ENCODE measurements around the gene RNF11. TPM values are rescaled to one million over a fixed set of nuclear protein-coding genes. Genes with fewer than 3 reads are reported as not detected.
A peak's percentile ranks its signal among the peaks of the same experiment; 100 is the strongest.

The RNF11 gene
- total RNA-seq, 1 experiment from 2014 or later = 67.5 TPM

- CTCF ChIA-PET = interaction anchor here (0.5 kb wide), 1 partner anchor 488 kb away, joined by 3 read pairs; no protein-coding TSS in a partner anchor
- H3K4me3 ChIP-seq (ENCODE audit: low read depth, low read length, poor library complexity, severe bottlenecking) = no peak overlapping the region
- peaks cover 38% of the 10 kb centered on the region for H3K4me1 ChIP-seq (ENCODE audit: insufficient read depth, low read length, poor library complexity, severe bottlenecking)
- no peak for DNase-seq (ENCODE audit: low spot score)
- no peak for TF ChIP-seq CTCF (conservative IDR thresholded peaks at IDR 0.05; ENCODE audit: low read depth, low read length)
- no peak for TF ChIP-seq EZH2 (IDR thresholded peaks at IDR 0.05; ENCODE audit: borderline replicate concordance, low read depth, low read length, poor library complexity, severe bottlenecking)
- no TSS peak for BruUV-seq (replicated peaks)
- POLR2A ChIA-PET (ENCODE audit: low non-redundant PET) = no interaction called here
- no peaks in the 10 kb centered on the region for H3K27me3 ChIP-seq (replicated peaks; ENCODE audit: insufficient read depth, low read depth, low read length, poor library complexity)
- no peaks in the 10 kb centered on the region for H3K36me3 ChIP-seq (ENCODE audit: insufficient read depth, low read length, poor library complexity, severe bottlenecking)
- no peak overlapping the region for H3K27ac ChIP-seq (ENCODE audit: low read depth, low read length, poor library complexity, severe bottlenecking)
- H3K9me3 ChIP-seq (ENCODE audit: low read depth, low read length, poor library complexity, severe bottlenecking) = no peaks in the 10 kb centered on the region
- intact Hi-C loops (cut with micrococcal nuclease; ENCODE audit: unreplicated experiment) = no loop called here
Measured at GRCh38 chr1:51263147-51263877, 27.2 kb downstream of the RNF11 start.

- ChIA-PET CTCF (interaction anchor here (0.6 to 0.7 kb wide), 2 partner anchors 9 to 116 kb away, joined by 3 to 14 read pairs; no protein-coding TSS in a partner anchor), POLR2A (ENCODE audit: low non-redundant PET) (no interaction called here)
- no peak for TF ChIP-seq CTCF (conservative IDR thresholded peaks at IDR 0.05; ENCODE audit: low read depth, low read length)
- TF ChIP-seq EZH2 (IDR thresholded peaks at IDR 0.05; ENCODE audit: borderline replicate concordance, low read depth, low read length, poor library complexity, severe bottlenecking) = no peak
- Histone ChIP-seq H3K27ac (ENCODE audit: low read depth, low read length, poor library complexity, severe bottlenecking) (no peak overlapping the region), H3K4me1 (ENCODE audit: insufficient read depth, low read length, poor library complexity, severe bottlenecking) (peaks cover 27% of the 10 kb centered on the region), H3K36me3 (ENCODE audit: insufficient read depth, low read length, poor library complexity, severe bottlenecking) (no peaks in the 10 kb centered on the region), H3K9me3 (ENCODE audit: low read depth, low read length, poor library complexity, severe bottlenecking) (no peaks in the 10 kb centered on the region), H3K27me3 (replicated peaks; ENCODE audit: insufficient read depth, low read depth, low read length, poor library complexity) (no peaks in the 10 kb centered on the region), H3K4me3 (ENCODE audit: low read depth, low read length, poor library complexity, severe bottlenecking) (no peak overlapping the region)
- intact Hi-C loops (cut with micrococcal nuclease; ENCODE audit: unreplicated experiment) = no loop called here
- BruUV-seq (replicated peaks) = no TSS peak
- DNase-seq (ENCODE audit: low spot score) = peak; percentile 62
Measured at GRCh38 chr1:51264451-51264850, 28.4 kb downstream of the RNF11 start.

- CTCF ChIA-PET = no interaction called here
Measured at GRCh38 chr1:51265618-51266017, 29.5 kb downstream of the RNF11 start.

More at GRCh38 chr1:51265618-51266017, 29.5 kb downstream of the RNF11 start:
- intact Hi-C loops (cut with micrococcal nuclease; ENCODE audit: unreplicated experiment) = no loop called here
- Histone ChIP-seq H3K9me3 (ENCODE audit: low read depth, low read length, poor library complexity, severe bottlenecking) (no peaks in the 10 kb centered on the region), H3K4me1 (ENCODE audit: insufficient read depth, low read length, poor library complexity, severe bottlenecking) (peaks cover 26% of the 10 kb centered on the region), H3K36me3 (ENCODE audit: insufficient read depth, low read length, poor library complexity, severe bottlenecking) (no peaks in the 10 kb centered on the region), H3K27me3 (replicated peaks; ENCODE audit: insufficient read depth, low read depth, low read length, poor library complexity) (no peaks in the 10 kb centered on the region), H3K27ac (ENCODE audit: low read depth, low read length, poor library complexity, severe bottlenecking) (no peak overlapping the region), H3K4me3 (ENCODE audit: low read depth, low read length, poor library complexity, severe bottlenecking) (no peak overlapping the region)
- BruUV-seq (replicated peaks) = no TSS peak
- peak; percentile 24 for DNase-seq (ENCODE audit: low spot score)
- POLR2A ChIA-PET (ENCODE audit: low non-redundant PET) = no interaction called here
- TF ChIP-seq EZH2 (IDR thresholded peaks at IDR 0.05; ENCODE audit: borderline replicate concordance, low read depth, low read length, poor library complexity, severe bottlenecking) (no peak), CTCF (conservative IDR thresholded peaks at IDR 0.05; ENCODE audit: low read depth, low read length) (no peak)
